ENCODE measurements around the gene BSND. TPM values are rescaled to one million over a fixed set of nuclear protein-coding genes. Genes with fewer than 3 reads are reported as not detected.

BSND gene
- total and polyA plus RNA-seq, 2 experiments from 2014 or later: 0.21 to 0.23 TPM

DNA sequence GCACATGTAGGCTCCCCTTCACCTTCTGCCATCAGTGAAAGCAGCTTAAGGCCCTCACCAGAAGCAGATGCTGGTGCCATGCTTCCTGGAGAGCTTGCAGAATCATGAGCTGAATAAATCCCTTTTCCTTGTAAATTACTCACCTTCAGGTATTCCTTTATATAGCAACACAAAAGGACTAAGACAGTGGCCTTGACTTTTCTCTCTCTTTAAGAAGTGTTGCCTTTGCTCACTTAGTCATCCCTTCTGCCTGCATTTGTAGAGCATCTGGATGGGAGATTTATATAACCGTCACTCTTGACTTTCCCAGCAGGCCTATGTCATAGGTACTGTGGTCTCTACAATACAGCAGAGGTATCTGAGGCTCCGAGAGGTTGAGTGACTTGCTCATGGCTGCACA is 44.3 kb downstream of the BSND start:
- no peak overlapping the region for H3K27ac ChIP-seq
- H3K9me3 ChIP-seq (ENCODE audit: low read depth): no peaks in the 10 kb centered on the region
- no peaks in the 10 kb centered on the region for H3K36me3 ChIP-seq (replicated peaks; ENCODE audit: insufficient read depth, low read depth)
- peaks cover 12% of the 10 kb centered on the region for H4K20me1 ChIP-seq (ENCODE audit: insufficient read depth, poor library complexity, severe bottlenecking)
- DNase-seq (ENCODE audit: low spot score): no peak
- H3K79me2 ChIP-seq: peaks cover 28% of the 10 kb centered on the region
- no peak overlapping the region for H3K4me3 ChIP-seq
- peaks cover 24% of the 10 kb centered on the region for H3K27me3 ChIP-seq
- 92% methylated on average over 2 of the region's 2 CpGs for WGBS (ENCODE audit: low lambda C conversion rate, missing lambda C conversion rate)
- TF ChIP-seq EZH2phosphoT487 (IDR thresholded peaks at IDR 0.05; ENCODE audit: low read depth, severe bottlenecking, unreplicated experiment): no peak
- TF ChIP-seq CTCF (IDR thresholded peaks at IDR 0.05; ENCODE audit: poor library complexity): no peak
- TF ChIP-seq EZH2 (IDR thresholded peaks at IDR 0.05; ENCODE audit: borderline replicate concordance): no peak
- no peaks in the 10 kb centered on the region for H3K9me2 ChIP-seq (replicated peaks; ENCODE audit: insufficient read depth)
- H3K4me2 ChIP-seq: peak overlapping the region; percentile 96
- no peaks in the 10 kb centered on the region for H3K4me1 ChIP-seq (ENCODE audit: insufficient read depth)
- H2AFZ ChIP-seq: no peak overlapping the region

GRCh38 chr1:55043726-55044125 is 45.0 kb downstream of the BSND start:
- no peak overlapping the region for H3K4me2 ChIP-seq
- H3K36me3 ChIP-seq (replicated peaks; ENCODE audit: insufficient read depth, low read depth): no peaks in the 10 kb centered on the region
- WGBS (ENCODE audit: low lambda C conversion rate, missing lambda C conversion rate): 99% methylated on average over 9 of the region's 9 CpGs
- H4K20me1 ChIP-seq (ENCODE audit: insufficient read depth, poor library complexity, severe bottlenecking): peaks cover 12% of the 10 kb centered on the region
- no peak overlapping the region for H3K4me3 ChIP-seq
- no peaks in the 10 kb centered on the region for H3K4me1 ChIP-seq (ENCODE audit: insufficient read depth)
- no peak overlapping the region for H3K27ac ChIP-seq
- no peak overlapping the region for H2AFZ ChIP-seq
- TF ChIP-seq EZH2 (IDR thresholded peaks at IDR 0.05; ENCODE audit: borderline replicate concordance): no peak
- TF ChIP-seq EZH2phosphoT487 (IDR thresholded peaks at IDR 0.05; ENCODE audit: low read depth, severe bottlenecking, unreplicated experiment): no peak
- TF ChIP-seq CTCF (IDR thresholded peaks at IDR 0.05; ENCODE audit: poor library complexity): no peak
- H3K9me3 ChIP-seq (ENCODE audit: low read depth): no peaks in the 10 kb centered on the region
- peaks cover 20% of the 10 kb centered on the region for H3K27me3 ChIP-seq
- H3K79me2 ChIP-seq: peaks cover 28% of the 10 kb centered on the region
- H3K9me2 ChIP-seq (replicated peaks; ENCODE audit: insufficient read depth): no peaks in the 10 kb centered on the region
- no peak for DNase-seq (ENCODE audit: low spot score)

DNA sequence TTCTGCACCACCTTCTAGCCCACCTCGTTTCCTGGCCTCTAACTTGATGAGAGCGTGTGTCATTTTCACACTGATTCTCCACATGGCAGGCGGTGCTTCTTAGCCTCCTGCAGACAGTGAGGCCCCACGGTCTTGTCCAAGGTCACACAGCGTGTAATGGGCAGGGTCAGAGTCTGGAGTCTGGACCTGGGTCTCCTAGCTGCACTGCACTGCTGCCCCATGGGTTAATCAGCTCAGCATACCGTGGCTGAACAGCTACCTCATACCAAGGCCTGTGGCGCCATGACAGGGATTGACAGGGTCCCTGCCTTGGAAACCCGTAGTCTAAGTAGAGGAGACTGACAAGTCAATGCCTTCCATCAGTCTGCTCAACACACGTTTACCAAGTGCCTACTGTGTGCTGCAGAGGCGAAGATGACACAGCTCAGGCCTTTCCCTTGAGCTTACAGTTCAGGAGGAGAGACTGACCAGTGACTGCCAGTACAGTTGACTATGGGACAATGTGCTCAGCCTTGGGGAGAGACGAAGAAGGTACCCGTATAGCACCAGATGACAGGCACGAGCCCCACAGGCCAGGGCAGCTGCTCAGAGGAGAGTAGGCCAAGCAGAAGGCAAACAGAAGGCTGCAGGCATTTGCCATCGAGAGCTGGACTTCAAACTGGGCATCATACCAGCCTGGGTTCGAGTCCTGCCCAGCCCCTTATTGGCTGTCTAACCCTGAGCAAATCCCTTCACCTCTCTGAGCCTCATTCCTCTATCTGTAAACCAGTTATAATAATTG is 46.1 kb downstream of the BSND start:
- peaks cover 17% of the 10 kb centered on the region for H3K27me3 ChIP-seq
- peaks cover 4% of the 10 kb centered on the region for H3K4me1 ChIP-seq (ENCODE audit: insufficient read depth)
- no peak overlapping the region for H3K4me2 ChIP-seq
- H3K9me2 ChIP-seq (replicated peaks; ENCODE audit: insufficient read depth): no peaks in the 10 kb centered on the region
- no peak overlapping the region for H3K27ac ChIP-seq
- H3K36me3 ChIP-seq (replicated peaks; ENCODE audit: insufficient read depth, low read depth): no peaks in the 10 kb centered on the region
- no peak overlapping the region for H2AFZ ChIP-seq
- peaks cover 28% of the 10 kb centered on the region for H3K79me2 ChIP-seq
- WGBS (ENCODE audit: low lambda C conversion rate, missing lambda C conversion rate): 92% methylated on average over 15 of the region's 15 CpGs
- H3K4me3 ChIP-seq: no peak overlapping the region
- TF ChIP-seq CTCF (IDR thresholded peaks at IDR 0.05; ENCODE audit: poor library complexity) (no peak), EZH2 (IDR thresholded peaks at IDR 0.05; ENCODE audit: borderline replicate concordance) (no peak), EZH2phosphoT487 (IDR thresholded peaks at IDR 0.05; ENCODE audit: low read depth, severe bottlenecking, unreplicated experiment) (no peak)
- H3K9me3 ChIP-seq (ENCODE audit: low read depth): no peaks in the 10 kb centered on the region
- peaks cover 12% of the 10 kb centered on the region for H4K20me1 ChIP-seq (ENCODE audit: insufficient read depth, poor library complexity, severe bottlenecking)
- DNase-seq (ENCODE audit: low spot score): no peak
